CD14-positive monocyte (primary cell): ENCODE data around the gene RGS7. TPM values are rescaled to one million over a fixed set of nuclear protein-coding genes. Genes with fewer than 3 reads are reported as not detected.

Source experiments
- DNase-seq, 3 donors: peaks; one replicate each; pipeline ENCODE4 v3.0.0-alpha.2; 2011 to 2022
- H2AFZ ChIP-seq: 2 replicates; pipeline ENCODE4 v1.6.0; 2012; ENCODE audit warnings: mild to moderate bottlenecking, low read depth, low read length, inconsistent platforms; ENCODE audit not compliant: insufficient read depth, poor library complexity, severe bottlenecking
- H3K27ac ChIP-seq, 2 donors: 1 replicate in 1 of 2; 2 replicates in 1 of 2; pipeline ENCODE4 v1.5.1; 2012 to 2013; ENCODE audit warnings: low read length in 2 of 2, control low read depth in 1 of 2, inconsistent platforms in 1 of 2, low read depth in 1 of 2, mild to moderate bottlenecking in 1 of 2
- H3K27me3 ChIP-seq, 2 donors: one replicate each; pipeline versions ENCODE4 v1.6.0 to v1.6.1; 2011 to 2013; ENCODE audit warnings: low read length in 2 of 2; ENCODE audit not compliant: control insufficient read depth in 2 of 2, insufficient read depth in 2 of 2
- H3K36me3 ChIP-seq, 2 donors: replicated peaks in 1 of 2; 1 replicate in 1 of 2; 2 replicates in 1 of 2; pipeline versions ENCODE4 v1.5.1 to v1.6.1; 2012 to 2013; ENCODE audit warnings: low read length in 2 of 2, control low read depth in 1 of 2, inconsistent platforms in 1 of 2, mild to moderate bottlenecking in 1 of 2; ENCODE audit not compliant: insufficient read depth in 2 of 2, control insufficient read depth in 1 of 2
- H3K4me1 ChIP-seq, 2 donors: 1 replicate in 1 of 2; 2 replicates in 1 of 2; pipeline versions ENCODE4 v1.5.1 to v1.6.1; 2012 to 2013; ENCODE audit warnings: low read length in 2 of 2, control low read depth in 1 of 2, inconsistent platforms in 1 of 2, mild to moderate bottlenecking in 1 of 2, moderate library complexity in 1 of 2; ENCODE audit not compliant: insufficient read depth in 2 of 2, control insufficient read depth in 1 of 2
- H3K4me2 ChIP-seq: replicated peaks from 2 replicates; pipeline ENCODE3; 2012; ENCODE audit warnings: low read length, moderate library complexity, mild to moderate bottlenecking; ENCODE audit not compliant: poor library complexity, severe bottlenecking; ENCODE audit errors: extremely low read depth
- H3K4me3 ChIP-seq, 3 experiments: fragments of 200-600 bp in 1 of 3; sonication (generic) in 1 of 3; replicated peaks in 1 of 3; 1 replicate in 2 of 3; 2 replicates in 1 of 3; pipeline ENCODE4 v1.5.1; 2011 to 2013; ENCODE audit warnings: low read length in 3 of 3, mild to moderate bottlenecking in 3 of 3, control low read depth in 2 of 3, low read depth in 2 of 3, inconsistent platforms in 1 of 3, moderate library complexity in 1 of 3
- H3K79me2 ChIP-seq: 2 replicates; pipeline ENCODE4 v1.6.0; 2012; ENCODE audit warnings: mild to moderate bottlenecking, control low read depth, inconsistent platforms, low read length, moderate library complexity; ENCODE audit not compliant: insufficient read depth
- H3K9ac ChIP-seq: 2 replicates; pipeline ENCODE4 v1.6.0; 2017; ENCODE audit warnings: low read length, mild to moderate bottlenecking; ENCODE audit not compliant: insufficient read depth, poor library complexity, severe bottlenecking
- H3K9me3 ChIP-seq, 2 donors: replicated peaks in 1 of 2; 1 replicate in 1 of 2; 2 replicates in 1 of 2; pipeline versions ENCODE4 v1.5.1 to v1.6.1; 2012 to 2013; ENCODE audit warnings: low read length in 2 of 2, control low read depth in 1 of 2; ENCODE audit not compliant: control insufficient read depth in 1 of 2, insufficient read depth in 1 of 2
- H4K20me1 ChIP-seq: 2 replicates; pipeline ENCODE4 v1.6.0; 2012; ENCODE audit warnings: mild to moderate bottlenecking, low read length, control low read depth, moderate library complexity; ENCODE audit not compliant: insufficient read depth
- H3K27ac Mint-ChIP-seq, 7 donors: one replicate each; pipeline ENCODE4 v1.8.0; 2020; ENCODE audit warnings: mild to moderate bottlenecking in 7 of 7, mixed read lengths in 7 of 7, moderate library complexity in 6 of 7, inconsistent platforms in 2 of 7
- H3K27me3 Mint-ChIP-seq, 3 donors: one replicate each; pipeline ENCODE4 v1.8.0; 2021 to 2022; ENCODE audit warnings: low read depth in 3 of 3, mild to moderate bottlenecking in 3 of 3, mixed read lengths in 3 of 3, moderate library complexity in 3 of 3, inconsistent platforms in 1 of 3
- H3K36me3 Mint-ChIP-seq, 2 donors: one replicate each; pipeline ENCODE4 v1.8.0; 2020; ENCODE audit warnings: mixed read lengths in 2 of 2, inconsistent platforms in 1 of 2, mild to moderate bottlenecking in 1 of 2
- H3K4me1 Mint-ChIP-seq: one replicate; pipeline ENCODE4 v1.8.0; 2020; ENCODE audit warnings: mild to moderate bottlenecking, mixed read lengths
- H3K4me3 Mint-ChIP-seq, 2 donors: one replicate each; pipeline ENCODE4 v1.8.0; 2020; ENCODE audit warnings: mild to moderate bottlenecking in 2 of 2, mixed read lengths in 2 of 2, moderate library complexity in 1 of 2
- H3K9me3 Mint-ChIP-seq, 7 donors: one replicate each; pipeline ENCODE4 v1.8.0; 2020 to 2022; ENCODE audit warnings: mixed read lengths in 7 of 7, mild to moderate bottlenecking in 6 of 7, moderate library complexity in 6 of 7, inconsistent platforms in 2 of 7
- CTCF ChIP-seq: fragments of 200-600 bp; IDR thresholded peaks from one replicate; pipeline ENCODE4 v1.8.0; 2022; ENCODE audit warnings: antibody characterized with exemption, mild to moderate bottlenecking
- WGBS: methylation state at CpG from one replicate; pipeline ENCODE4 v1.1.5; 2013; ENCODE audit warnings: missing lambda C conversion rate; ENCODE audit not compliant: insufficient coverage; 5-methylcytosine and 5-hydroxymethylcytosine counted together
- intact Hi-C, 2 donors: fragments of 100-400 bp; cut with micrococcal nuclease; formaldehyde crosslinking; loops; one replicate each; pipeline versions ENCODE4 v1.15.0 to v1.15.1; 2023
- polyA plus RNA-seq, 3 donors: library from polyadenylated mRNA; depleted of rRNA in 1 of 3; unstranded in 2 of 3; stranded (reverse) in 1 of 3; fragments of 300-500 nt in 2 of 3; fragments of >200 nt in 1 of 3; fragmentation: Illumina TruSeq in 2 of 3; gene quantifications; 1 replicate in 2 of 3; 2 replicates in 1 of 3; pipeline ENCODE4 v1.2.3, GENCODE V29; 2012 to 2021

The RGS7 gene
- polyA plus RNA-seq, 3 donors: not detected

GRCh38 chr1:241208910-241209379, 148.1 kb downstream of the RGS7 start:
- H3K9ac ChIP-seq: no peak overlapping the region
- H3K36me3 Mint-ChIP-seq: no peaks in the 10 kb centered on the region
- intact Hi-C loops: no loop called here
- H3K4me3 ChIP-seq: no peak overlapping the region
- H2AFZ ChIP-seq: no peak overlapping the region
- no peaks in the 10 kb centered on the region for H3K27me3 ChIP-seq
- DNase-seq: no peak
- H3K27me3 Mint-ChIP-seq: peaks cover 0 to 2% (median 0%) of the 10 kb centered on the region in 3 donors
- H3K27ac Mint-ChIP-seq: no peak overlapping the region
- WGBS: 100% methylated on average over 2 of the region's 7 CpGs
- H3K4me1 ChIP-seq: no peaks in the 10 kb centered on the region
- H3K27ac ChIP-seq: no peak overlapping the region
- peaks cover 3 to 12% (median 7%) of the 10 kb centered on the region in 7 donors for H3K9me3 Mint-ChIP-seq
- H3K4me2 ChIP-seq: no peak overlapping the region
- no peaks in the 10 kb centered on the region for H3K4me1 Mint-ChIP-seq
- no peak overlapping the region for H3K4me3 Mint-ChIP-seq
- no peak for TF ChIP-seq CTCF
- H3K79me2 ChIP-seq: no peaks in the 10 kb centered on the region
- H4K20me1 ChIP-seq: no peaks in the 10 kb centered on the region
- H3K36me3 ChIP-seq: no peaks in the 10 kb centered on the region
- peaks cover 0 to 7% of the 10 kb centered on the region in 2 donors for H3K9me3 ChIP-seq

GRCh38 chr1:241203817-241204216, 153.2 kb downstream of the RGS7 start:
- Mint-ChIP-seq H3K36me3 (no peaks in the 10 kb centered on the region), H3K4me3 (no peak overlapping the region), H3K9me3 (peaks cover 3 to 16% (median 7%) of the 10 kb centered on the region in 7 donors), H3K27me3 (peaks cover 0 to 4% (median 3%) of the 10 kb centered on the region in 3 donors), H3K4me1 (no peaks in the 10 kb centered on the region), H3K27ac (no peak overlapping the region)
- no peaks in the 10 kb centered on the region for H4K20me1 ChIP-seq
- H3K4me1 ChIP-seq: no peaks in the 10 kb centered on the region
- no peaks in the 10 kb centered on the region for H3K36me3 ChIP-seq
- DNase-seq: no peak
- H2AFZ ChIP-seq: no peak overlapping the region
- no peak overlapping the region for H3K27ac ChIP-seq
- H3K9ac ChIP-seq: no peak overlapping the region
- intact Hi-C loops: no loop called here
- no peaks in the 10 kb centered on the region for H3K27me3 ChIP-seq
- H3K4me2 ChIP-seq: no peak overlapping the region
- no peaks in the 10 kb centered on the region for H3K79me2 ChIP-seq
- peaks cover 0 to 7% of the 10 kb centered on the region in 2 donors for H3K9me3 ChIP-seq
- TF ChIP-seq CTCF: no peak
- no CpG with 5 or more reads among the region's 1 CpG for WGBS
- H3K4me3 ChIP-seq: no peak overlapping the region
